HepG2 (cell line): ENCODE data around the gene TAF13. TPM values are rescaled to one million over a fixed set of nuclear protein-coding genes. Genes with fewer than 3 reads are reported as not detected.

Experiments
- ARHGAP35 ChIP-seq: sonication (generic); formaldehyde crosslinking; IDR thresholded peaks from 2 replicates; pipeline ENCODE4 v1.9.0; 2022; ENCODE audit warnings: mild to moderate bottlenecking, inconsistent platforms, moderate library complexity, missing genetic modification reagents, borderline replicate concordance
- GATAD1 ChIP-seq: IDR thresholded peaks from 2 replicates; pipeline ENCODE4 v1.6.1; 2016; ENCODE audit warnings: missing genetic modification reagents, missing compliant biosample characterization
- KIAA2018 ChIP-seq: sonication (generic); formaldehyde crosslinking; IDR thresholded peaks from 2 replicates; pipeline ENCODE4 v1.5.0; 2020; ENCODE audit warnings: mild to moderate bottlenecking, missing genetic modification reagents, borderline replicate concordance
- KLF15 ChIP-seq: sonication (generic); formaldehyde crosslinking; IDR thresholded peaks from 2 replicates; pipeline ENCODE4 v1.8.1; 2023; ENCODE audit warnings: borderline replicate concordance, mild to moderate bottlenecking, inconsistent platforms, missing genetic modification reagents, mixed read lengths
- MXD1 ChIP-seq: sonication (generic); formaldehyde crosslinking; IDR thresholded peaks from 2 replicates; pipeline ENCODE4 v1.4.0; 2020; ENCODE audit warnings: mild to moderate bottlenecking, missing genetic modification reagents
- NKX3-1 ChIP-seq: sonication (generic); formaldehyde crosslinking; IDR thresholded peaks from 2 replicates; pipeline ENCODE4 v1.5.0; 2020; ENCODE audit warnings: missing genetic modification reagents
- ZNF235 ChIP-seq: sonication (generic); formaldehyde crosslinking; IDR thresholded peaks from 2 replicates; pipeline ENCODE4 v1.8.1; 2023; ENCODE audit warnings: mild to moderate bottlenecking, missing genetic modification reagents, borderline replicate concordance
- ZNF343 ChIP-seq: sonication (generic); formaldehyde crosslinking; IDR thresholded peaks from 2 replicates; pipeline ENCODE4 v1.4.0; 2020; ENCODE audit warnings: mild to moderate bottlenecking, missing genetic modification reagents
- ZNF607 ChIP-seq: sonication (generic); formaldehyde crosslinking; IDR thresholded peaks from 2 replicates; pipeline ENCODE4 v1.5.1; 2020; ENCODE audit warnings: missing genetic modification reagents, mild to moderate bottlenecking, borderline replicate concordance
- ZNF737 ChIP-seq: sonication (generic); formaldehyde crosslinking; IDR thresholded peaks from 2 replicates; pipeline ENCODE4 v1.5.0; 2020; ENCODE audit warnings: missing genetic modification reagents, mild to moderate bottlenecking, borderline replicate concordance
- ZNF879 ChIP-seq: sonication (generic); formaldehyde crosslinking; IDR thresholded peaks from 2 replicates; pipeline ENCODE4 v1.8.1; 2023; ENCODE audit warnings: missing genetic modification reagents
- ZXDC ChIP-seq: sonication (generic); formaldehyde crosslinking; IDR thresholded peaks from 2 replicates; pipeline ENCODE4 v1.5.0; 2020; ENCODE audit warnings: mild to moderate bottlenecking, missing genetic modification reagents
- polyA plus RNA-seq, 8 experiments: library from polyadenylated mRNA; depleted of rRNA in 3 of 8; stranded (reverse) in 7 of 8; unstranded in 1 of 8; fragments of >200 nt; fragmentation: Illumina TruSeq in 4 of 8; extraction: Trizol in 4 of 8; gene quantifications; 2 replicates each; pipeline versions ENCODE4 v1.2.1 to v1.2.3, GENCODE V29; 2011 to 2016; ENCODE audit warnings: low read depth in 4 of 8, missing spikeins in 1 of 8, mixed read lengths in 1 of 8; ENCODE audit not compliant: insufficient read depth in 1 of 8
- total RNA-seq, 5 experiments: library from RNA; depleted of rRNA; stranded (reverse); fragments of >200 nt; fragmentation: Illumina TruSeq; extraction: Trizol; gene quantifications; 2 replicates each; pipeline ENCODE4 v1.2.3, GENCODE V29; 2016; ENCODE audit warnings: low read depth in 1 of 5
- TF ChIP-seq, protein P1 (sequence below): sonication (generic); formaldehyde crosslinking; IDR thresholded peaks from 2 replicates; pipeline ENCODE4 v1.4.0; 2020; ENCODE audit warnings: low read depth, mild to moderate bottlenecking, missing genetic modification reagents
- TF ChIP-seq, protein P2 (sequence below): IDR thresholded peaks from 2 replicates; pipeline ENCODE4 v1.6.1; 2018; ENCODE audit warnings: missing genetic modification reagents, mild to moderate bottlenecking, missing compliant biosample characterization

The TAF13 gene
- total and polyA plus RNA-seq, 2 of the 13 experiments (the other 11 are each of a cell fraction or from before 2014, with no cell fraction given), result 11.5 to 36.3 TPM

- TF ChIP-seq KIAA2018 (CRISPR knock-in tag), result no peak; the same call in 1 of the 2 replicates
- TF ChIP-seq, protein P1, sequence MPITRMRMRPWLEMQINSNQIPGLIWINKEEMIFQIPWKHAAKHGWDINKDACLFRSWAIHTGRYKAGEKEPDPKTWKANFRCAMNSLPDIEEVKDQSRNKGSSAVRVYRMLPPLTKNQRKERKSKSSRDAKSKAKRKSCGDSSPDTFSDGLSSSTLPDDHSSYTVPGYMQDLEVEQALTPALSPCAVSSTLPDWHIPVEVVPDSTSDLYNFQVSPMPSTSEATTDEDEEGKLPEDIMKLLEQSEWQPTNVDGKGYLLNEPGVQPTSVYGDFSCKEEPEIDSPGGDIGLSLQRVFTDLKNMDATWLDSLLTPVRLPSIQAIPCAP (CRISPR knock-in tag), result 0 out of 2 replicates have a peak, but pooled peaks have one; percentile 24
- peak; percentile 91 for TF ChIP-seq GATAD1
- TF ChIP-seq, protein P2, sequence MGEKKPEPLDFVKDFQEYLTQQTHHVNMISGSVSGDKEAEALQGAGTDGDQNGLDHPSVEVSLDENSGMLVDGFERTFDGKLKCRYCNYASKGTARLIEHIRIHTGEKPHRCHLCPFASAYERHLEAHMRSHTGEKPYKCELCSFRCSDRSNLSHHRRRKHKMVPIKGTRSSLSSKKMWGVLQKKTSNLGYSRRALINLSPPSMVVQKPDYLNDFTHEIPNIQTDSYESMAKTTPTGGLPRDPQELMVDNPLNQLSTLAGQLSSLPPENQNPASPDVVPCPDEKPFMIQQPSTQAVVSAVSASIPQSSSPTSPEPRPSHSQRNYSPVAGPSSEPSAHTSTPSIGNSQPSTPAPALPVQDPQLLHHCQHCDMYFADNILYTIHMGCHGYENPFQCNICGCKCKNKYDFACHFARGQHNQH, result peak; percentile 89
- TF ChIP-seq ZNF343 (CRISPR knock-in tag), result peak; percentile 65; the same call in 1 of the 2 replicates
- no peak; the same call in 1 of the 2 replicates for TF ChIP-seq ZNF737 (CRISPR knock-in tag)
- TF ChIP-seq ARHGAP35 (CRISPR knock-in tag), result peak; percentile 90
- TF ChIP-seq KLF15, result peak; percentile 87; the same call in 1 of the 2 replicates
- TF ChIP-seq ZNF235 (CRISPR knock-in tag), result peak; percentile 91; the same call in 1 of the 2 replicates
- TF ChIP-seq NKX3-1 (CRISPR knock-in tag), result peak; percentile 66
- TF ChIP-seq ZNF607 (CRISPR knock-in tag), result peak; percentile 74
- 0 out of 2 replicates have a peak, but pooled peaks have one; percentile 44 for TF ChIP-seq ZNF879 (CRISPR knock-in tag)
- peak; percentile 80 for TF ChIP-seq MXD1 (CRISPR knock-in tag)
- TF ChIP-seq ZXDC, result peak; percentile 76; the same call in 1 of the 2 replicates
Observed at GRCh38 chr1:109099938-109100773, 24.4 kb upstream of the TAF13 start (continued).
